NCI-H187 treated with DMSO at 0.1 percent for 48 hours (cell line): ENCODE data around the gene ANKS4B.
"Not testable (repeated sequence)": the region's sequence is repeated elsewhere in the genome, so short reads cannot be mapped to it uniquely, and the experiment has no call there.

Experiments
- DNase-seq: peaks from one replicate; lab custom pipeline; 2025; lab: John Stamatoyannopoulos, UW

The ANKS4B gene, protein sequence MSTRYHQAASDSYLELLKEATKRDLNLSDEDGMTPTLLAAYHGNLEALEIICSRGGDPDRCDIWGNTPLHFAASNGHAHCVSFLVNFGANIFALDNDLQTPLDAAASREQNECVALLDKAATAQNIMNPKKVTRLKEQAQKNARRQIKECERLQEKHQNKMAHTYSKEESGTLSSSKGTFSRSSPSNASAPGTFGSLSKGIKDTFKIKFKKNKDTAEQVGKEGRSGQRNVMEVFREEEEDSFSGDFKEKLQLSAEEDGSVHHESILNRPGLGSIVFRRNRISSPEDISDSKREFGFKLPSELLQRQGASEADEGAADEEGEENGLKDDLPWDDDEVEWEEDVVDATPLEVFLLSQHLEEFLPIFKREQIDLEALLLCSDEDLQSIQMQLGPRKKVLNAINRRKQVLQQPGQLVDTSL

DNA sequence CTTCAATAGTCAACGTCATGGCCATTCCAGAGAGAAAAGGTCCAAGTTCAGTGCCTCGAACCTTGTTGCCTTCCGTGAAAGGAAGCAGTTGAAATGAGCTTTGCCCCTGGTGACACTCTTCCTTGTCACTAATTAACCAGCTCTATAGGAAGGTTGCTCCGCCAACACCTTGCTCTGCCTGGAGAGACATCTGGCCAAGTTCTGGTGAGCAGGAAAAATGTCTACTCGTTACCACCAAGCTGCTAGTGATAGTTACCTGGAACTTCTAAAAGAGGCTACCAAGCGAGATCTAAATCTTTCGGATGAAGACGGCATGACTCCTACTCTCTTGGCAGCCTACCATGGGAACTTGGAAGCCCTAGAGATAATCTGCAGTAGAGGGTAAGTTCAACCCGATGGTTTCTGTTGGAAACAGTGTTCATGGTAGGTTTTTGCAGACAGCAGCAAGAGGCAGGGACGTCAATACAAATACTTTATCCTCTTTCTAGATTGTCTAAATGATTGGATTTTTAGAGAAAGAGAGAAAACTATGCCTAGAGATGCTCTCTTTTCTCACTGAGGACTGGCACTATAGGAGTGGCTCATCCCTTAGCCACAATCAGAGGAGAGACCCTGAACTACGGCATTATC is at the start of gene ANKS4B:
Gene ANKS4B, plus strand, starts transcription at position 179 of the 630 bp plus-strand sequence. Its CDS starts 39 bp downstream, at position 218.
- no peak for DNase-seq

DNA sequence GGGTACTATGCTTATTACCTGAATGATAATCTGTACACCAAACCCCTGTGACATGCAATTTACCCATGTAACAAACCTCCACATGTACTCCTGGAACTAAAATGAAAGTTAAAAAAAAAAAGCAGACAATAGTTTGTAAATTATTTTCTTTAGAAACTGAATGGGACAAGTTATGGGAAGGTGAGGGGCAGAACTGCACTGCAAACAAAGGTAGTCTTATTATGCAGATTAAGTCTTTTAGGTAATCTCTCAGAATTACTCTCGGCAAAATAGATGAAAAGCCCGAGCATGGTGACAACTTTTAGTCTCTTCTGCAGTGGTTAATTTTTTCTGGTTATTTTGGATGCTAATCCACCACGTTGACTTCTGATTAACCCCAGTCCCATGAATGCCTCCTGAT is 49.5 kb upstream of the ANKS4B start:
- no peak for DNase-seq

DNA sequence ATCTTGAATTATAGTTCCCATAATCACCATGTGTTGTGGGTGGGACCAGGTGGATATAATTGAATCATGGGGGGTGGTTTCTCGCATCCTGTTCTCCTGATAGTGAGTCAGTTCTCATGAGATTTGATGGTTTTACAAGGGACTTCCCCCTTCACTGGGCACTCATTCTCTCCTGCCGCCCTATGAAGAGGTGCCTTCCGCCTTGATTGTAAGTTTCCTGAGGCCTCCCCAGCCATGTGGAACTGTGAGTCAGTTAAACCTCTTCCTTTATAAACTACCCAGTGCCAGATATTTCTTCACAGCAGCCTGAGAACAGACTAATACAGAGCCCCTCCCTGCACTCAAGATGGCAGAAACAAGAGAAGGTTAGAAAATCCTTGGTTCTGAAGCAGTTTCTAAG is 48.7 kb upstream of the ANKS4B start:
- DNase-seq, result no peak

DNA sequence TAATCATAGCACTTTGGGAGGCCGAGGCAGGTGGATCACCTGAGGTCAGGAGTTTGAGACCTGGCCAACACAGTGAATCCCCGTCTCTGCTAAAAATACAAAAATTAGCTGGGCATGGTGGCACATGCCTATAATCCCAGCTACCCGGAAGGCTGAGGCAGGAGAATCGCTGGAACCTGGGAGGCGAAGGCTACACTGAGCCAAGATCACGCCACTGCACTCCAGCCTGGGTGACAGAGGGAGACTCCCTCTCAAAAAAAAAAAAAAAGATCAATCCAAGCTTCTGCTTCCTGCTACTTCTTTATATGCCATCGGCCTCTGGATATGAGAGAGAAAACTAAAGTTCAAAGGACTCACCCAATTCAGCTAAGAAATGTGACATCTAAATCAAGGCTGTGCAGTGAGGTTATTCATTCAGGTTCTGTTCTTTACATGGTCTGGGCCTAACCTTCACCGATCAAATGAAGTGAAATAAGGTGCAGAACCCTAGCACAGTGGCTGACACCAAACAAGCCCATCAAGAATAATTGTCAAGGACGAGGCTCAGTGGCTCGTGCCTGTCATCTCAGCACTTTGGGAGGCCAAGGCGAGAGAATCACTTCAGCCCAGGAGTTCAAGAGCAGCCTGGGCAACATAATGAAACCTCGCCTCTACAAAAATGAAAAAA is 47.7 kb upstream of the ANKS4B start:
- DNase-seq, result no peak

DNA sequence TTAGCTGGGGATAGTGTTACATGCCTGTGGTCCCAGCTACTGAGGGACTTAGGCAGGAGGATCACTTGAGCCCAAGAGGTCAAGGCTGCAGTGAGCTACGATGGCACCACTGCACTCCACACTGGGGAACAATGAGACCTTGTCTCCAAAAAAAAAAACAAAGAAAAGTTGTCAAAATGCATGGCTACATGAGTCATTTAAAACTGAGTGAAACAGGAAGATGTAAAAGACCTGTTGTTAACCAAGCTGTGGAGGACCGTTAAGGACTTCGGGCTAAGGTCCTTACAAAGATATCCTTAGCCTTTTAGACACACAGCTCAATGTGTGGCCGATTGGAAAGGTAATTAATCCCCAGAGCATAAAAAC is 47.2 kb upstream of the ANKS4B start:
- no peak for DNase-seq

DNA sequence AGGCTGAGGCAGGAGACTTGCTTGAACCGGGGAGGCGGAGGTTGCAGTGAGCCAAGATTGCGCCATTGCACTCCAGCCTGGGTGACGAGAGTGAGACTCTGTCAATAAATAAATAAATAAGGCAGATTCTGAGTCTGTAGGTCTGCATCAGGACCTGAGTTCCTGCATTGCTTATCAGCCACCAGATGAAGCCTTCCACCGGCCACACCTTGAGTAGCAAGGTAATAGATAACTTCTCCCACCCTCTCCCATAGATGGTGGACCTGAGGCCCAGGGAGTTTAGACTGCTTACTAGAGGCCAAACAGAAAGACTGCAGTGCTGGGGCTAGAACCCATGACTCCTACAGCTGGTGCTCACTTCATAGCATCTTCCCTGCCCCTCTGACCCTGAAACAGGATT is 44.2 kb upstream of the ANKS4B start:
- no peak for DNase-seq

DNA sequence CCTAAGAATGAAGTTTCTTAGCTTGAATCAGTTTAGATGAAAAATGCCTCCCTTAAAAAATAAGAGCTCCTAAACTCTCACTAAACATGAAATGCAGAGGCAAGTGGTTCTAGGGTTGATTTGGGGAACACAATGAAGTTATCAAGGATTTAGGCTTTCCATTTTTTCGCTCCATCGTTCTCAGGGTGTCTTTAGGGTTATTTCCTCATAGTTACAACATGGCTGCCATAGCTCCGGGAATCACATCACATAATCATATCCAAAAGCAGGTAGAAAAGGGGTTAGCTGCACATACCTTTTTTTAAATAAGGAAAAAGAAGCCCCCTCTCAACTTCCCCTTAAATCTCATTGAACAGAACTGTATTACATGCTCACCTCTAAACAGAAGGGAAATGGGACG is 43.5 kb upstream of the ANKS4B start:
- no peak for DNase-seq

DNA sequence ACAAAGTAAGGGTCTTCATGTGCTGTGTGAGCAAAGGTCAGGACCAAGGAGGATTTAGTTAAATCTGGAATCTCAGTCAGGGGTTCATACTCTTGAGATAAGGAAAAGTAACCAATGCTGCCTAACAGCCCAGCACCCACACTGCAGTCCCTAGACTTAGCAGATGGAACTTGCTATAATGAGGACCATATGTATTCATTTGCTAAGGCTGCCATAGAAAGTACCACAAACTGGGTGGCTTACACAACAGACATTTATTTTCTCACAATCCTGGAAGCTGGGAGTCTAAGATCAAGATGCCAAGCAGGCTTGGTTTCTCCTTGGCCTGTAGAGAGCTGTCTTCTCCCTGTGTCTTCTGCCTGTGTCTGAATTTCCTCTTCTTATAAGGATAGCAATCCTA is 42.9 kb upstream of the ANKS4B start:
- DNase-seq, result no peak

DNA sequence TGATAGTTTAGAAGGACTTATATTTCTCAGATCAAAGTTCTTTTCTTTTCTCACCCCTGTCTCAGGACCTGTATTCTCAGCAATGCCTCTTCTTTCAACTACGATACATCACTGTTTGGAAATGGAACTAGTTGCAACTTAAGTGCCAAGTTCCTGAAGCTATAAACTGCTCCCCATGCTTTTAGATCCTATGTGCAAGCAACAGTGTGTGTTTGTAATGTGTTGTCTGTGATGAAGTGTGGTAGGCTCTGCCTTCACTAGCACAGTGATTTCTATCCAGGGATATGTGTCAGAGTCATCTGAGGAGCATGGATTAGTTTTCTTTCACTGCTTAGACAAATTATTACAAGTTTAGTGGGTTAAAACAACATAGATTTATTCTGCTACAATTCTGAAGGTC is 40.5 kb upstream of the ANKS4B start:
- DNase-seq, result no peak

DNA sequence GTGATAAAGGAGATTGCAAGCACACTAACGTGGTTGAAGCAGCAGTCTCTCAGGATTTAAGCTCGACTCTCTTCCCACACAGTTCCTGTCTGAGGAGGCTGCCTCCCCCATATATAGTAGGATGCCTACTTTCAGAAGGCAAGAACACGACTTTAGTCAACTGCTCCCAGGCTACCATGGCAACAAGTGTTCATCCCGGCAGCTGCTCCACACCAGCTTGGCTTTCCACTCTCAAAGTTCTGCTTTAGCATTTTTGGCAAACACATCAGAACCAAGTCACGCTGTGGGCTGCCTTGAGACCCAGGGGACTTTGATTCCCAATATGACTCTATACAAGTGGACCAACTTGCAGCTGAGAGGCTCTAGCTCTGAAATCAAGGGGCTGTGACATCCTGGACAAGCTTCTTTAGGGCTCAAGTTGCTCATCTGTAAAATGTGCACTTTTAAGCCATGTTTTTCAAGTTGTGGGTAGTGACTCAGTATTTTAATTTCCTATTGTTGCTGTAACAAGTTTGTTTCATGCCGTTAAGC is 38.7 kb upstream of the ANKS4B start:
- no peak for DNase-seq

DNA sequence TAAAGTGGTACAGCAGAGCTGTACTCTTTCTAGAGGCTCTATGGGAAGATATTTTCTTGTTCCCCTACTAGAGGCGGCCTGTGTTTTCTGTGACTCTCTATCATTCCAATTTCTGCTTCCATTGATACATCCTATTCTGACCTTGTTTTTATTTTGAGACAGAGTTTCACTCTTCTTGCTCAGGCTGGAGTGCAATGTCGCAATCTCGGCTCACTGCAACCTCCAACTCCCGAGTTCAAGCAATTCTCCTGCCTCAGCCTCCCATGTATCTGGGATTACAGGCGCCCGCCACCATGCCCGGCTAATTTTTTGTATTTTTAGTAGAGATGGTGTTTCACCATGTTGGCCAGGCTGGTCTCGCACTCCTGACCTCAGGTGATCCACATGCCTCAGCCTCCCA is 38.2 kb upstream of the ANKS4B start:
- not testable (repeated sequence) for DNase-seq

DNA sequence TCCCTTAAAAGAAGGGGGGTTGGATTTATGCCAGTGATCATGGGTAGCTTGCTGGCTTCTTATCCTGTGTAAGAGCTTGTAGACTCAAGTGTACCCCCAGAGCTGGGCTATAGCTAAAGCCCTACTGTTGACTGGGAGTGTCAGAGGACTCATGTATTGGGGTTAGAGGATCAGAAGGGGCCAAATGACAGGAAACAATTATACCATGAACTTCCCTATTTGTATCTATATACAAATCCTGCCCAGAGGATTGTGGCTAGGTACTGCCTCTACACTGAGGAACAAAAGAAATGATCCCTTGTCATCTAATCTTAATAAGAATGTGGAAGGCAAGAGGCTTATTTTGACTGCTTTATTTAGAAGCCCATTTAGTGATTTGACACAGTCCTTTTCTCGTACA is 36.4 kb upstream of the ANKS4B start:
- DNase-seq, result no peak

DNA sequence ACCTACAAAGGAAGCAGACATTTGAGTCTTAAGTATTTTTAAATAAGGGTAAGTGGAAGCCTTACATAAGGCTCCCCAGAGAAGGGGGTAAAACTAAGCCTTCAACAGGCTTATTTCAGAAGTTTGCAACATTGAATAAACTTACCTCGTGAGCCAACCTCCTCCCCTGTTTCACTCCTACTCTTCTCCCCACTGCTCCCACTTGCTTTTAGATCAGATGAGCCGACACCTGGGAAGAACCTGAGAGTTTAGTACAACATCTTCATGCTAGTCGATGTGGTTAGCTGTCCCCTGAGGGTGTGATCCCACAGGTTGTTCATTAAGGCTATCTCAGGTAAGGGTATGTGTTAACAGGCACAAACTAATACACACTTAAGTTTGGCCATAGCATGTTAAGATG is 35.9 kb upstream of the ANKS4B start:
- no peak for DNase-seq

DNA sequence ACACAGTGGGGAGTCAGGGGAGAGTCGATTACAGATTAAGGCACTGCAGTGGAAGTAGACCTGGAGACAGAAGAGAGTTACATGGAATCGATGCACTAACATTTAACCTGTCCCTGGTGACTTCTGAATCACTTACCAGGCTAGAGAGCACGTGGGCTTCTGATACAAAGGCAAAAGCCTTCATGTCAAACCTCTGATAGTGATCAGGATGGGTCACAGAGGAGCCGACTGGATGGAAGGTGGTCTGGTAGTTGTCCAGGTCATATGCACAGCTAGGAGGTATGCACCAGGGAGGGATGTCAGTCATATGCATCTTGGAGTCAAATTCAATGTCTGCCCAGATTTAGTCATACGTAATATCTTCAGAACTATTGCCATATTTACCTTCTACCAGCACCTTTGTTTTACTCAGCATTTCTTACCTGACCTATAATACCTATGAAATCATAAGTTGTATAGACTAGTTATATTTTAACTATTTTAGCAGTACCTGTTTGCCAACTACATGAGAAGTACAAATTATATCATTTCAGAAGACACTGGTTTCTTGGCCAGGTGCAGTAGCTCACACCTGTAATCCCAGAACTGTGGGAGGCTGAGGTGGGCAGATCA is 33.8 kb upstream of the ANKS4B start:
- DNase-seq, result no peak

DNA sequence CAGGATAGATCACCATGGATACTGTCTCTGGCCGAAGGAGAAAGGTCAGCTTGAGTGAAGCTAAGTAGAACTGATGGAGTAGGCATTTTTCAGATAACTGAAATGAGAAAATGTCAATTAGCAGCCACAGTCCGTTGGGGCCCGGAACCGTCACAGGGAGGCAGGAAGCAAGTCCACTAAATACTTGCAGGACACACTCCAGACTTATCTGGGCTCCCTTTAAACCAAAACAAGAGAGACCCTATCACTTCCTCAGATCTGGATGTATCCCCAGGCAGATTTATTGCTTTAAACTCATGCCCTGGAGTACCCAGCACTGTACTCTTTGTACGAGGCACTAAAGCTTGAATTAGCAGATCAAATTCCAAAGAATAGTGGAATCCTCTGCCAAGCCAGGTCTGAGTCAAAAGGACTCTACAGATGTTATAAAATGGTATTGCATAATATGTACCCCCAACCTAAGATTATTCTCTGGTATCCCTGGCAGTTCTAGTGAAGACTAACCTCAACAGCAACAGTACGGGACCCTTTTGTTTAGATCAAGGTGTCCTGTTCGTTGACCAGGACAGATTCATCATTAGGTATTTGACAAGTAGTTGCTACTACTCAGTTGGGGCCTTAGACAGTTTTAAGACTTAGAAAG is 30.2 kb upstream of the ANKS4B start:
- DNase-seq, result no peak

DNA sequence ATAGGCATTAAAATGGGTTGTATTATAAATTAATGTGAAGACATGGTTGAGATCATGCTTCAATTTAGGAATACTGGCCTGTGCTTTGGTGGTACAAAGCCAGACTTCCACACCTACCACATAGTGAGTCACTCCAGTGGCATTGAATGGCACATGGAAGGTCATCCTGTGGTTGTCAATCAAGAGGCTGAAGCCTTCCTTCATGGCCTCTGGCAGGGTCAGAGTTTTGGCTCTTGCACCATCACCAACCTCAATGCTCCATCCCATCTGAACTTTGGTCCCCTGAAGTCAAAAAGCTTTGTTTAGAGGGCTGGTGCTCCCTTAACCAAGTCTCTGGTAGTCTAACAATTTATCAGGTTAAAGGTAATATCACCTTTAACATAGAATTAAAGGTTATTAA is 28.2 kb upstream of the ANKS4B start:
- DNase-seq, result no peak

DNA sequence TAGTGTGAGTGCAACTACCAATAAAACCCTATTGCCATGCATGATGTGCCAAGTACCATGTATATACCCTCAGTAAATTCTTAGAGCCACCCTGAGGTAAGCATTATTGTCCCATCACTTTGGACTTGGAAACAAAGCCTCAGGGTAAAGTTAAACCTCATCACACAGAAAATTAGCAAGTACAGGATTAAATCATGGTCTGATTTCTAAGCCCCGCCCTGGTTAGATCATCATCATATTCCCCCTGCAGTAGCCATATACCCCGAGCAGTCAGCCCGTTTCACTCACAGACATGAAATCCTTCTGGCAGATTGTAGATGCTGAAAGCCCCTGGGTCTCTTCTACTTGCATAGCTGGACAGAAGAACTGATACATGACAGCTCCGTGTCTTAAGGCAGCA is 26.9 kb upstream of the ANKS4B start:
- DNase-seq, result no peak

DNA sequence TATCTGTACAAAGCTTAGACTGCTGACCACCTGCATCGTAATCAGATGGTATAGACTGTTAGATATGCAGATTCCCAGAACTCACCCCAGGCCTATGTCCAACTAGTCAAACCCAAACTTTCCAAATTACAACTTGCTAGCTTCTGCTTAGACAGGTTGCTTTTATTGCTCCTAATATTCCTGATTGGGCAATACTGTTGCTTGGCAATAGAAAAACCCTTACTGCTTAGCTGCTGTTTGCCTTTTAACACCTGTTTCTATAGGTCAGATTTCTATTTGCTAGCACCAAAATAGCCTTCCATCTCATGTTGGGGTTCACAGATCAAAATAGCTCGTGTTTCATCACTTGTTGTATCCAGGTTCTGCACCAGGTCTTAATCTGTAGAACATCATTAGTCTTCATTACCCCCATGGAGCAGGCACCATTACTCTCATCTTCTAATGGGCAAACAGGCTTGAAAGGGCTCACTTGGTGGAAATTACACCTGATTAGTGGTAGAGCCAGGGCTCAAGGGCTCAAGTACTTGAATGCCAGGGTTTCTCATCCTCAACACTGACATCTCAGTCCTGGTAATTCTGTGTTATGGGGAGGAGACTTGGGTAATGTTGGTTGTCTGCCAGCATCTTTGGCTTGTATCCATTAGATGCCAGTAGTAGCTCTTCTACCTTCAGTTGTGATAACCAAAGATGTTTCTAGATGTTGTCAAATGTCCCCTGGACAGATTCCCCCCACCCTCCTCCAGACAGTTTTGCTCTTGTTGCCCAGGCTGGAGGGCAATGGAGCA is 24.9 kb upstream of the ANKS4B start:
- DNase-seq, result no peak

DNA sequence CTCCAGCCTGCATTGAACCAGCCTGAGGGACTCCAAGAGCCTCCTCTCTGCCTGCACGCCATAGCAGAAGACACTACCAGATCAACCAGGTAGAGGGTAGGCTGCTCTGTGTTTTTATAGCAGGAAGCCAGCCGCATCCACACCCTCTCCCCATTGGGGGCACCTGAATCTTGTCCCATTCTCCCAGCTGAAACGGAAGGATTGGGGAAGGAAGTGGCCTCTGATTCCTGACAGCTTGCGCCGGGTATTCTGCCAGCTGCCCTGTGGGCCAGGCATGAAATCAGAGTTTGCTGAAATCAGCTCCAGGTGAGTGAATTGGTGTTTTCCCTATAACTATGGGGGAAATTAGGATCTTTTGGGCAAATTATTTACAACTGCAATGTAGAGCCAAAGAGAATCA is 22.0 kb upstream of the ANKS4B start, which contains the start of gene ZP2:
Gene ZP2, minus strand, starts transcription at position 89 of the 400 bp plus-strand sequence. Its CDS starts 27 bp downstream, at position 62.
- no peak for DNase-seq

DNA sequence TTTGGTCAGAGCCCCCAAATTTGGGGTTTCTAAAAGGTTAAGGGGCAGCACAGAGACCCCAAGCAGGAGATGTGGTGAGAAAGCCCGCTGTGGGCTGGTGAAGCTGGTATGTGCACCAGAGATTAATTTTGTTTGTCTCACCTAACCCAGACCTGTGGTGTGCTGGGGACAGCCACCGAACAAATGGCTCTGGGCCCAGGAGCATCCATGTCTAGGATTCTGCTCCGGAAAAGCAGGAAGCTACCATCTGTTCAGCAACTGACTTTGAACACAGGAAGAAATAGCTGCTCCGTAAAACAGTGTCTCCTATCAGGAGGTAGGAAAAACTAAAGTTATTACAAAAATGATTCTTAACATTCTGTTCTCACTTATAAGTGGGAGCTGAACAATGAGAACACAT is 19.4 kb upstream of the ANKS4B start:
- no peak for DNase-seq

DNA sequence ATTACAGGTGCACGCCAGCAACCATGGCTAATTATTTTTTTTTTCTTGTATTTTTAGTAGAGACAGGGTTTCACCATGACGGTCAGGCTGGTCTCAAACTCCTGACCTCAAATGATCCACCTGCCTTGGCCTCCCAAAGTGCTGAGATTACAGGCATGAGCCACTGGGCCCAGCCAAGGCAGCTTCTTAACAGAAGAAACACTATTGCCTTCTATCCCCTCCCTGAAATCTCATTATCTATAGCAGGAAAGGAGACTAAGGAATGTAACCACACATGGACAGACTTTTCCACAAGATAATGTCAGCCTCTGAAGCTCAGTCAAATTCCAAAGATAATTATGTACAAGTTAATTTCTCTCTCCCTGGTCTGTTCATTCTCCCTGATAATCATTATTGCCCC is 16.4 kb upstream of the ANKS4B start:
- DNase-seq, result no peak
